Activated naive CD8-positive, alpha-beta T cell treated with anti-CD3 and anti-CD28 coated beads, Interleukin-2, amount 10 ng/mL, durations not matched to agents 7 days and 5 days (primary cell): ENCODE measurements around the gene RAI14. TPM values are rescaled to one million over a fixed set of nuclear protein-coding genes. Genes with fewer than 3 reads are reported as not detected.
"Not testable (repeated sequence)": the region's sequence is repeated elsewhere in the genome, so short reads cannot be mapped to it uniquely, and the experiment has no call there.

ENCODE experiments used
- ATAC-seq: fragments of 150-1000 bp; cut with Tn5 transposase; one replicate; pipeline ENCODE4 v1.10.0; 2021; ENCODE audit warnings: low read depth, moderate library complexity
- POLR2A ChIA-PET: fragments of 350-600 bp; sonication (Branson Sonifier 250); formaldehyde crosslinking; loops from one replicate; lab custom pipeline; 2021; ENCODE audit warnings: antibody characterized with exemption; lab: Charles Lee
- DNase-seq: peaks from one replicate; pipeline ENCODE4 v3.0.0; 2021
- H3K27ac Mint-ChIP-seq: one replicate; pipeline ENCODE4 v1.8.0; 2022; ENCODE audit warnings: mild to moderate bottlenecking, mixed read lengths
- H3K27me3 Mint-ChIP-seq: one replicate; pipeline ENCODE4 v1.8.0; 2022; ENCODE audit warnings: mild to moderate bottlenecking, moderate library complexity, mixed read lengths
- H3K36me3 Mint-ChIP-seq: one replicate; pipeline ENCODE4 v1.8.0; 2021; ENCODE audit warnings: mild to moderate bottlenecking, mixed read lengths
- H3K4me1 Mint-ChIP-seq: one replicate; pipeline ENCODE4 v1.8.0; 2021; ENCODE audit warnings: mixed read lengths
- H3K4me3 Mint-ChIP-seq: one replicate; pipeline ENCODE4 v1.8.0; 2022; ENCODE audit warnings: mild to moderate bottlenecking, moderate library complexity, mixed read lengths
- H3K9me3 Mint-ChIP-seq: one replicate; pipeline ENCODE4 v1.8.0; 2021; ENCODE audit warnings: mixed read lengths
- total RNA-seq, 2 experiments: library from RNA; stranded (reverse); gene quantifications; one replicate each; pipeline ENCODE4 v1.2.3, GENCODE V29; 2021

Gene RAI14
- total RNA-seq, 2 experiments from 2014 or later = 0.77 TPM; not detected in 1

GRCh38 chr5:34690898-34691297, 34.8 kb downstream of the RAI14 start:
- ATAC-seq (no peak), DNase-seq (no peak)
- Mint-ChIP-seq H3K27me3 (peaks cover 6% of the 10 kb centered on the region), H3K9me3 (no peaks in the 10 kb centered on the region), H3K4me3 (no peak overlapping the region), H3K36me3 (no peaks in the 10 kb centered on the region), H3K27ac (no peak overlapping the region), H3K4me1 (peaks cover 5% of the 10 kb centered on the region)
- POLR2A ChIA-PET = no interaction called here

- ATAC-seq = no peak
- no peak overlapping the region for H3K27ac Mint-ChIP-seq
- H3K36me3 Mint-ChIP-seq = no peaks in the 10 kb centered on the region
- POLR2A ChIA-PET = no interaction called here
- no peak overlapping the region for H3K4me3 Mint-ChIP-seq
- peaks cover 5% of the 10 kb centered on the region for H3K4me1 Mint-ChIP-seq
- no peaks in the 10 kb centered on the region for H3K9me3 Mint-ChIP-seq
- H3K27me3 Mint-ChIP-seq = peaks cover 4% of the 10 kb centered on the region
- DNase-seq = no peak
These were observed 35.2 kb downstream of the RAI14 start for GRCh38 chr5:34691326-34691725.

- Mint-ChIP-seq H3K27ac (no peak overlapping the region), H3K36me3 (no peaks in the 10 kb centered on the region), H3K9me3 (no peaks in the 10 kb centered on the region), H3K4me3 (no peak overlapping the region), H3K27me3 (no peaks in the 10 kb centered on the region), H3K4me1 (peaks cover 5% of the 10 kb centered on the region)
- ATAC-seq (no peak), DNase-seq (no peak)
- POLR2A ChIA-PET = no interaction called here
These were observed 36.7 kb downstream of the RAI14 start for GRCh38 chr5:34692786-34693185.

- Mint-ChIP-seq H3K27me3 (no peaks in the 10 kb centered on the region), H3K4me3 (no peak overlapping the region), H3K9me3 (no peaks in the 10 kb centered on the region), H3K27ac (no peak overlapping the region), H3K36me3 (no peaks in the 10 kb centered on the region), H3K4me1 (peaks cover 5% of the 10 kb centered on the region)
- POLR2A ChIA-PET = no interaction called here
- DNase-seq (no peak), ATAC-seq (no peak)
These were observed 37.9 kb downstream of the RAI14 start for GRCh38 chr5:34694012-34694411.

GRCh38 chr5:34694685-34695084, 38.6 kb downstream of the RAI14 start:
- Mint-ChIP-seq H3K36me3 (no peaks in the 10 kb centered on the region), H3K27me3 (no peaks in the 10 kb centered on the region), H3K4me3 (no peak overlapping the region), H3K9me3 (no peaks in the 10 kb centered on the region), H3K27ac (no peak overlapping the region), H3K4me1 (peaks cover 5% of the 10 kb centered on the region)
- POLR2A ChIA-PET = no interaction called here
- no peak for ATAC-seq
- DNase-seq = no peak

GRCh38 chr5:34695275-34696027, 39.3 kb downstream of the RAI14 start:
- POLR2A ChIA-PET = interaction anchor here (0.7 kb wide), 1 partner anchor 11 kb away, joined by 3 read pairs; no protein-coding TSS in a partner anchor
- DNase-seq (no peak), ATAC-seq (peak; percentile 94)
- Mint-ChIP-seq H3K36me3 (no peaks in the 10 kb centered on the region), H3K4me3 (no peak overlapping the region), H3K9me3 (no peaks in the 10 kb centered on the region), H3K27ac (no peak overlapping the region), H3K4me1 (peaks cover 5% of the 10 kb centered on the region), H3K27me3 (no peaks in the 10 kb centered on the region)

- no peaks in the 10 kb centered on the region for H3K9me3 Mint-ChIP-seq
- no peaks in the 10 kb centered on the region for H3K36me3 Mint-ChIP-seq
- ATAC-seq (no peak), DNase-seq (no peak)
- no peak overlapping the region for H3K4me3 Mint-ChIP-seq
- no peak overlapping the region for H3K27ac Mint-ChIP-seq
- H3K27me3 Mint-ChIP-seq = no peaks in the 10 kb centered on the region
- POLR2A ChIA-PET = no interaction called here
- peaks cover 5% of the 10 kb centered on the region for H3K4me1 Mint-ChIP-seq
These were observed 41.4 kb downstream of the RAI14 start for GRCh38 chr5:34697308-34698108.

GRCh38 chr5:34698109-34698419, 41.9 kb downstream of the RAI14 start:
- Mint-ChIP-seq H3K9me3 (no peaks in the 10 kb centered on the region), H3K36me3 (no peaks in the 10 kb centered on the region), H3K4me1 (peaks cover 5% of the 10 kb centered on the region), H3K27me3 (no peaks in the 10 kb centered on the region), H3K27ac (no peak overlapping the region), H3K4me3 (no peak overlapping the region)
- ATAC-seq = no peak
- DNase-seq = no peak
- POLR2A ChIA-PET = no interaction called here

- H3K27ac Mint-ChIP-seq = no peak overlapping the region
- POLR2A ChIA-PET = no interaction called here
- H3K4me3 Mint-ChIP-seq = no peak overlapping the region
- H3K36me3 Mint-ChIP-seq = no peaks in the 10 kb centered on the region
- H3K4me1 Mint-ChIP-seq = peaks cover 5% of the 10 kb centered on the region
- H3K27me3 Mint-ChIP-seq = no peaks in the 10 kb centered on the region
- DNase-seq (no peak), ATAC-seq (no peak)
- no peaks in the 10 kb centered on the region for H3K9me3 Mint-ChIP-seq
These were observed 42.6 kb downstream of the RAI14 start for GRCh38 chr5:34698754-34699153.

- no peak for ATAC-seq
- H3K4me3 Mint-ChIP-seq = no peak overlapping the region
- no peak overlapping the region for H3K27ac Mint-ChIP-seq
- H3K36me3 Mint-ChIP-seq = no peaks in the 10 kb centered on the region
- no peaks in the 10 kb centered on the region for H3K27me3 Mint-ChIP-seq
- peaks cover 5% of the 10 kb centered on the region for H3K4me1 Mint-ChIP-seq
- no peak for DNase-seq
- H3K9me3 Mint-ChIP-seq = no peaks in the 10 kb centered on the region
- POLR2A ChIA-PET = no interaction called here
These were observed 43.3 kb downstream of the RAI14 start for GRCh38 chr5:34699155-34700077.

GRCh38 chr5:34700078-34700452, 43.9 kb downstream of the RAI14 start:
- ATAC-seq = no peak
- POLR2A ChIA-PET = no interaction called here
- H3K4me3 Mint-ChIP-seq = no peak overlapping the region
- no peaks in the 10 kb centered on the region for H3K36me3 Mint-ChIP-seq
- H3K27me3 Mint-ChIP-seq = no peaks in the 10 kb centered on the region
- peaks cover 2% of the 10 kb centered on the region for H3K4me1 Mint-ChIP-seq
- H3K9me3 Mint-ChIP-seq = no peaks in the 10 kb centered on the region
- DNase-seq = no peak
- no peak overlapping the region for H3K27ac Mint-ChIP-seq

- ATAC-seq, DNase-seq, H3K9me3 Mint-ChIP-seq, H3K4me3 Mint-ChIP-seq, H3K36me3 Mint-ChIP-seq, H3K27me3 Mint-ChIP-seq, POLR2A ChIA-PET, H3K27ac Mint-ChIP-seq, H3K4me1 Mint-ChIP-seq: not testable (repeated sequence)
These were observed 45.3 kb downstream of the RAI14 start for GRCh38 chr5:34701442-34701841.
